ENCODE results near the gene FBXO24.
"Not testable (repeated sequence)": the region's sequence is repeated elsewhere in the genome, so short reads cannot be mapped to it uniquely, and the experiment has no call there.

FBXO24 gene, protein sequence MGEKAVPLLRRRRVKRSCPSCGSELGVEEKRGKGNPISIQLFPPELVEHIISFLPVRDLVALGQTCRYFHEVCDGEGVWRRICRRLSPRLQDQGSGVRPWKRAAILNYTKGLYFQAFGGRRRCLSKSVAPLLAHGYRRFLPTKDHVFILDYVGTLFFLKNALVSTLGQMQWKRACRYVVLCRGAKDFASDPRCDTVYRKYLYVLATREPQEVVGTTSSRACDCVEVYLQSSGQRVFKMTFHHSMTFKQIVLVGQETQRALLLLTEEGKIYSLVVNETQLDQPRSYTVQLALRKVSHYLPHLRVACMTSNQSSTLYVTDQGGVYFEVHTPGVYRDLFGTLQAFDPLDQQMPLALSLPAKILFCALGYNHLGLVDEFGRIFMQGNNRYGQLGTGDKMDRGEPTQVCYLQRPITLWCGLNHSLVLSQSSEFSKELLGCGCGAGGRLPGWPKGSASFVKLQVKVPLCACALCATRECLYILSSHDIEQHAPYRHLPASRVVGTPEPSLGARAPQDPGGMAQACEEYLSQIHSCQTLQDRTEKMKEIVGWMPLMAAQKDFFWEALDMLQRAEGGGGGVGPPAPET

GRCh38 chr7:100586266-100587025 is at the start of gene FBXO24:
Gene FBXO24, plus strand, starts transcription at chr7:100586328. Its CDS starts 298 bp downstream, at chr7:100586626.
- DNase-seq (ENCODE audit: low read depth), result peak; percentile 98

GRCh38 chr7:100536695-100537094 is 49.4 kb upstream of the FBXO24 start:
- not testable (repeated sequence) for DNase-seq (ENCODE audit: low read depth)

GRCh38 chr7:100538348-100538653 is 47.8 kb upstream of the FBXO24 start:
- DNase-seq (ENCODE audit: low read depth), result no peak

DNA sequence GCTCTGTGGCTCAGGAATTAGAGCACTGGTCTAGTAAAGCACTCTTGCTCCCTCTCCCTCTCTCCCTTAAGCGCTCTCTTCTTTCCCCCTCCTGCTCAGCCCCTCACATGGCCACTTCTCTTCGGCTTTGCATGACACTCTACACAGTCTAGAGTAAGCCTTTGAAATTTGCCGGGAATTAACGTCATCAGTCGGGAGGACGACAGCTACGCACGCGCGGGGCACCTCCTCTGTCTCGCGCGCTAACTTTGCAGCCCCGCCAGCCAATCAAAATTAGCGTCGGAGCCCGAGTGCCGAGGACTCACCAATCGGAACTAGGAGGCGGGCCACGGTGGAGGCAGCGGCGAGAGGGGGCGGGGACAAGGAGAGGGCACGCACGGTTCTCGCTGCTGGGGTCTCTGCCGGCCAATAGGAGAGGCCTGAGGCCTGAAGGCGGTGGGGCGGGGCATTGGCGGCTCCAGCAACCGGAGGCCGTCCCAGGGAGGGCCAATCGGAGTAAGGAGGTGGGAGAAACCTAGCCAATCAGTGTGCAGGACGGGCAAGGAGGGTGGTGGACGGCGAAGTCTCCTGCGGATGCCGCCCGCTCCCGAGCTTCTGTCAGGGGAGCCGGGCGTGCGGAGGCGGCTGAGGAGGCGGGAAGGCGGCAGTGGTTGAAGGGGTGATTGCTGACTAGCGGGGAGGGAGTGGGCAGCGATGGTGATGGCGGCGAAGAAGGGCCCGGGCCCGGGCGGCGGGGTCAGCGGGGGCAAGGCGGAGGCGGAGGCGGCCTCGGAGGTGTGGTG is 47.3 kb upstream of the FBXO24 start, which contains the start of gene AGFG2:
Gene AGFG2 (plus strand): TSS at position 550 of the 782 bp plus-strand sequence. CDS start 144 bp downstream, at position 694.
- peak; percentile 100 for DNase-seq (ENCODE audit: low read depth)

DNA sequence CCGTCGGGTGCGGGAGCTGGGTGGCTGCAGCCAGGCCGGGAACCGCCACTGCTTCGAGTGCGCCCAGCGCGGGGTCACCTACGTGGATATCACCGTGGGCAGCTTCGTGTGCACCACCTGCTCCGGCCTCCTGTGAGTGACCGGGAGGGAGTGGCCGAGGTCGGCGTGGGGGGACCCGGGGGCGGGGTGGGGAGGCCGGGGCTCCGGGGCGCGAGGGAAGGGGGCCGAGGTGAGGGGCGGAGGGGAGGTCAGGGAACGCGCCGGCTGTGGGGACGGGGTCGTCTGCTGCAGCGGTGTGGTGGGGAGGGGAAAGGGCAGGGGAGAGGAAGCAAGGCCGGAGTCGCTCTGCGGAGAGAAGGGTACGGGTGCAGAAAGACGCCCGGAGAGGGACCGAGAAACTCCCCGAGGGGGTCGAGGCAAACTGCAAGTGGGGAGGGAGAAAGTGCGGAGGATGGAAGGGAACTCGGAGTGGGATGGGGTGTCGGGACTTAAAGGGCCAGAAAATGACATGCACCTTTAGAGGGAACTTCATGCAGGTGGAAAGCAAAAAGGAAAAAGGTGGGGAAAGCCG is 46.6 kb upstream of the FBXO24 start:
- no peak for DNase-seq (ENCODE audit: low read depth)

DNA sequence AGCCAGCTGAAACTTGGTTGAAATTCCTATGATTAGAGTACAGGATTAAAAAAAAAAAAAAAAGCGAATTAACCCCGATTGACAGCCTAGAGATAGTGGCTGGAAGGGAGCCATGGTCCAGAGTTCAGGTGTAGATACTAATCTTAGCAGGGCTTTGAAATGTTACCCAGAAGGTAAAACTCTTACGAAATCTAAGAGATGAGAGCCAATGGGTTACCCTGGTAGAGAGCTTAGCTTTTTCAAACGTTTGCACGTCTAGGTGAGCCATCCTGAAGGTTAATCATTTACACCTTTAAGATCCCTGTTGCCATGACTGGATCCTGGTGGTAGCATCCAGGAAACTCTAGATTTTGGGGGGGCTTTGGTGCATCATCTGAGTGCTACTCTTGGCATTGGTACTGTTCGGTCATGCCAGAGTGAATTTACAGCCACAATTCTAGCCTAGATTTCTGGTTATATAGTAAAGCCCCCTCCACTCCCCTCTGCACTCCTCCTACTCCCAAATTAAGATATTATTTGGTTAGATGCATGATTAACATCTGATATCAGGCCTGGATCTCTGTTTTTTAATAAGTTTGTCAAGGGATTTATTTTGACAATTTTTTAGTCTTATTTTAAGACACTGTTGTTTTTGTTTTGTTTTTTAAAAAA is 45.9 kb upstream of the FBXO24 start:
- no peak for DNase-seq (ENCODE audit: low read depth)

DNA sequence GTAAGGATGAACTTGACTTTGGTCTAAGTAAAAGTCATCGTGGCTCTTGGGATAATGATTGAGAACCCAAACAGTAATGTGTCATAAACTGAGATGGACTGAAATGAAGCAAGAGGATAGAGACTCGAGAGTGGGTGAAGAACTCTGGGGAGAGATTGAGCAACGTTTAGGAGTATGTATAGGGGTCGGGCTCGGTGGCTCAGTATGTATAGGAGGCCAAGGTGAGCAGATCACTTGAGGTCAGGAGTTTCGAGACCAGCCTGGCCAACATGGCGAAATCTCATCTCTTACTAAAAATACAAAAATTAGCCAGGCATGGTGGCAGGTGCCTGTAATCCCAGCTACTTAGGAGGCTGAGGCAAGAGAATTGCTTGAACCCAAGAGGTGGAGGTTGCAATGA is 44.8 kb upstream of the FBXO24 start:
- DNase-seq (ENCODE audit: low read depth), result not testable (repeated sequence)

DNA sequence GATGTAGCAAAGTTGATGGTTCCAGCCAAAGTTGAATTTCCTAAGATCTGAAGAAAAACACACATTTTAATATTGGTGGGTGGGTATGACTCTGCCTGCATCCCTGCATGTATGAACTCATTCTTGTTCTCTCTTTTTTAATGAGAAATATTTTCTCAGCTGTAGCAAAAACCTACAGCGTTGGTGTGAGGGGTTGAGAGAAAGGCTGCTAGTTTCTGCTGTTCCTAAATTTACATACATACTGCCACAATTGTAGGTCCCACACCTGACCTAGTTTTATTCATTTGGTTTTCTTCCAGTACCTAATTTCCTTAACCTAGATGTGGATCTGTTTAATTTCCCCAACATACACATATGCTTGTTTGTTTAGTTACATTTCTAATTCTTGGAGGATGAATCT is 42.5 kb upstream of the FBXO24 start:
- DNase-seq (ENCODE audit: low read depth), result no peak

- DNase-seq (ENCODE audit: low read depth), result no peak
Measured at GRCh38 chr7:100544386-100544785, 41.7 kb upstream of the FBXO24 start.

DNA sequence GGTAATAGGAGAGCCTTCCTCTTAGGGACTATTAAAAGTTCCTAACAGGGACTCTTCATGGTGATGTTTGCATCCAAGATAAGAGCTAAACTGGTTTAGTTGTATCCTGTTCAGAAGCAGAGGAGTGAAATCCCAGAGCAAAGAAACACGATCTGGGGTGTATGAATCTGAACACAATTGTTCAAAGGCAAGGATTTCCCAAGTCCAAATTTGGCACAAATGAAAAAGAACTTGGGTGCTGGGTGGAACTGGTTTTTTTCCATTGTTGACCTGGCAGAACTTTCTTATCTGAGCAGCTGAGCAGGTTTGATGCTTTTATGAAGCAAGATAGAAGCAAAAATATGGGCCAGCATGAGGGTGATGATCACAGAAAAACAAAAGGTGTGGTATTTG is 41.2 kb upstream of the FBXO24 start:
- DNase-seq (ENCODE audit: low read depth), result no peak

DNA sequence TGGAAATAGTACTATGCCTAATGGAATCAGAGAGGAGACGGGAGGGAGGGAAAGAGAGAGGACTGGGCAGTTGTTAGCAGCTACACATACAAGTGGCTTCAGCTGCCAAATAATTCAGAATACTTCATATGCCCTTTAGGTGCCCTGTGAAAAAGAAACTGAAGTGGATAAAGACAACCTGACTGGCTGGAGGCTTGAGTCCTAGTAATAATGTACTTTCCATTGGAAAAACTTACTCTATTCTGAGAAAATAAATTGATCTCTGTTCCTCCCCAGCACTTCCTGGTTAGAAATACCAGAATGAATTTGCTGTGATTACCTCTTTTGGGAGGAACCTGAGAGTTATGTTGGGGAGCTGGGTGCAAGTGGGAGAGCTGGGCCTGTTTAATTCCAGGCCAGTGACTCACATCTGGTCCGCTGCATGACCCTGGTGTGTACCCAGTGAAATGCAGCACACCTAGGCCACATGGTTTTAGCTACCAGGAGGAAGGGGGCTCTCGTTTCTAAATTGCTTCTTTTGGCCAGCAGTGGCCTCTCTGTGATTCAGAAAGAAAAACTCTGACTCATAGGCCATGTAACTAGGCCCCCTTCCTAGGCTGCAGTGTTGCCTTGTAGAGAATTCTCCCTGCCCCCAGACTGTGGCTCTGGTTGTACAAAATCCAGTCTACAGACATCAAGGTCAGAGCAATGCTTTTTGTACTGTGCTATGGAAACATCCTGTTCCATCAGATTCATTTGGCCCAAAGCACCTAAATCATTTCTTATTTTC is 40.6 kb upstream of the FBXO24 start:
- peak; percentile 67 for DNase-seq (ENCODE audit: low read depth)

GRCh38 chr7:100546129-100546925 is 39.8 kb upstream of the FBXO24 start:
- DNase-seq (ENCODE audit: low read depth), result no peak

DNA sequence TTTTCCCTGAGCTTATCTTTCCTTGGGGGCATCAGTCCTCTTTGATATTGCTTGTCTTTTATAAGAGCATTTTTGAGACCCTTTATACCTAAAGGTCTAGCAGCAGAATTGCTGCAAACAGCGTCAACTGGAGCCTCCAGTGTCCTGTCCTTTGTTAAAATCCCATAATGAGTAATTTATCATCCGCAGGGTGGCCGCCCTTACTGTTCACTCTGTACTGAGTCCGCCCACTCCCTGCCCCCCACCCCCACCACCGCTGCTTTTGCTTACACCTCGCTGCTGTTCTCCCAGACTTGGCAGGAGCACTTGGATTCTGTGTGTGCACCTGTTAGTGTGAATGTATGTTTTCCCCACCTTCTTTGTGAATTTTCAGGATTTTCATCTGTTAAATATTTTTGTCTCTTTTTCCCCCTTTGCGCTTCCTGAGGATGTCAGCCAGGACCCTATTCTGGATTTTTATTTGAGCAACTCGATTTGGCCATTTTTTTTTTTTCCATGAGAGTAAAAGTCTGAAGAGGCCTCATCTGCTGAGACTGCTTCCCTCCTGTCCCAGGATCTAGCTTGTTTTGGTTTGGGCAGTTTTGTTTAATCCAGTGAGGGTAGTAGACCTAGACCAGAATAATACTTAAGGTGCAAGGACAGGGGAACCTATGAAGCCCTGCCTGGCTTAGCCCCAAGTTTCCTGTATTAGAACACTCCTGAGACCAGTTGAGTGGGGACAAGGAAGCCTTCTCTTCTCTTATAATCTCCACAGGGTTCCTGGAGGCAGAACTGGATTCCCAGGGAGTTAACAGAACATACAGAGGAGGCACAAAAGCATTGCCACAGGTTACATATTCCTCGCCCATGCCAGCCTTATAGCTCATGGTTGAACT is 39.0 kb upstream of the FBXO24 start:
- DNase-seq (ENCODE audit: low read depth), result no peak

DNA sequence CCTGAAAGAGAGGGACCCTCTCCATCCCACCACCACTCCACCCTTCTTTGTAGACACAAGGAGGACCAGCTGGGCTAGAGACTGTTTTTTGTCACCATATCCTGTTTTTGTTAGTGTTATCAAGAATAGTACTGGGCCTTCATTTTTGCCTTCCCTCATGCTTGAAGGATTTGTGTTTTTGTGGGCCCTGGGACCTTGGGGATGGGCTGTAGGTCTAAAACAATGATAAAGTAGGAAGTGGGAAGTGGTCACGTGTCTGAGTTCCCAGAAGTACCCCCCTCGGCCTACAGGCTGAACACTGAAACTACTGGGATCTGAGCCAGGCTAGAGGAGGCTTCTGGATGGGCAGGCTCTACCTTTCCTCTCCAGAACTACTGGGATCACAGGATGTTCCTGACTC is 38.3 kb upstream of the FBXO24 start:
- no peak for DNase-seq (ENCODE audit: low read depth)

GRCh38 chr7:100548446-100548845 is 37.7 kb upstream of the FBXO24 start:
- not testable (repeated sequence) for DNase-seq (ENCODE audit: low read depth)

DNA sequence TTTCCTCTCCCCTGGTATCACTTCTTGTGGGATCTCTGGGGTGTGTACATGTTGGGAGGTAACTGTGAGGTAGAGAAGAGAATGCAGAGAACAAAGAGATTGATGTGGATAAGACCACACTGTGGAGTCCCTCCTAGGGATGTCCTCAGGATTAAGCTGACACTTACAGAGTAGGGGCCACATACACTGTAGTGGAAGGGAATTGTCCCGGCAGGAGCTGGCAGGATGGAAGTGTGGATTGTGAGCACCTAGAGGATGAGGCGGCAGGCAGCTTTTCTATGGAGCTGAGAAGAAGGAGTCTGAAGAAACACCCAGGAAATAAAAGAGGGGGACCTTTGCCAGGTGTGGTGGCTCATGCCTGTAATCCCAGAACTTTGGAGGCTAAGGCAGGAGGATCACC is 33.6 kb upstream of the FBXO24 start:
- no peak for DNase-seq (ENCODE audit: low read depth)

DNA sequence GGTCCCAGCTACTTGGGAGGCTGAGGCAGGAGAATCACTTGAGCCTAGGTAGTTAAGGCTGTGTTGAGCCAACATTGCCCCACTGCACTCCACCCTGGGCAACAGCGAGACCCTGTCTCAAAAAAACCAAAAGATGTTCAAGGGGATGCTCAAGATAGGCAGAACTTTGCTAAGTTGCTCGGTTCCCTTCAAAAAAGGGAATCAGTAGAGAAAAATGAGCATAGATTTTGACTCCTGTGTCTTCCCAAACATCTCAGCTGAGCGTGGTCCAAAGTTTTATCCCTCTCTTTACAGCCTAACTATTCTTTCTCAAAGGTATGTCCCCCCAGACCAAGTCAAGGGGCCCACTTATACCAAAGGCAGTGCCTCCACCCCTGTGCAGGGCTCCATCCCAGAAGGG is 33.1 kb upstream of the FBXO24 start:
- DNase-seq (ENCODE audit: low read depth), result no peak

DNA sequence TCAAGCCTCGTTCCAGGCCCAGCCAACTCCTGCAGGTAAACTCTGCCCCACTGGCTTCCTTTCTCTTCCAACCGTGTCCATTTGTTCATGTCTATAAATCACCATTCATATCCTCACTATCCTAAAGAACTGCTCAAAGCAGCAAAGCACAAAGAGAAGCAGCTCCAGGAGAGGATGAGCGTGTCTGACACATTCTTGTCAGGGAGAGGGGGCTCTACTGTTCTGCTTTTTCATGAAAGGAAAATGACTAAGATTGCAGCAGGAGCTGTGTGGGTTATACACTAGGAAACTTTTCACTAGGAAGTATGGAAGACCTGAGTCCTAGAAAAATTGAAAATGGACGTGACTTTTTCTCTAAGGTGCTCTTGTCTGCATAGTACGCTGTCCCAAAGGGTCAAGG is 30.4 kb upstream of the FBXO24 start:
- no peak for DNase-seq (ENCODE audit: low read depth)

DNA sequence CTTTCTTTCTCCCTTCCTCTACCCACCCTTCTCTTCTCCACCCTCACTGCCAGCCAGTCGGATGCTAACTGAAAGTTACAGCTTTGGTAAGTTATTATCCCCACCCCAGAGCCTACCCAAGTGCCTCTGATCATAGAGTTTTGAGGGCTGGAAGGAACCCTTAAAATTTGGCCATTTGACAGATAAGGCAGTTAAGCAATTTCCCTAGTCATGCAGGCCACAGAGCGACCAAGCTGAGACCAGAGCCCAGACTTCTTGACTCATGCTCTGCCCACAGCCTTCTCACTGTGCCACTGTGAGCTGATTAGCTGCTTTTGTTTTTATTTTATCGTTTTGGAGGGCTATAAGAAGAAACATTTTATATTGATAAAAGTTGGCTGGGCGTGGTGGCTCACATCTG is 29.6 kb upstream of the FBXO24 start:
- no peak for DNase-seq (ENCODE audit: low read depth)

Data from activated T-cell treated with anti-CD3 and anti-CD28 coated beads for 48 hours (primary cell).